GM19452 (cell line): ENCODE measurements around the gene PRSS2.
"Not testable (repeated sequence)": the region's sequence is repeated elsewhere in the genome, so short reads cannot be mapped to it uniquely, and the experiment has no call there.

Experiments used
- ATAC-seq: cut with Tn5 transposase; IDR thresholded peaks from one replicate; pipeline ENCODE4 v1.9.1; 2021; ENCODE audit not compliant: unreplicated experiment

Gene PRSS2

DNA sequence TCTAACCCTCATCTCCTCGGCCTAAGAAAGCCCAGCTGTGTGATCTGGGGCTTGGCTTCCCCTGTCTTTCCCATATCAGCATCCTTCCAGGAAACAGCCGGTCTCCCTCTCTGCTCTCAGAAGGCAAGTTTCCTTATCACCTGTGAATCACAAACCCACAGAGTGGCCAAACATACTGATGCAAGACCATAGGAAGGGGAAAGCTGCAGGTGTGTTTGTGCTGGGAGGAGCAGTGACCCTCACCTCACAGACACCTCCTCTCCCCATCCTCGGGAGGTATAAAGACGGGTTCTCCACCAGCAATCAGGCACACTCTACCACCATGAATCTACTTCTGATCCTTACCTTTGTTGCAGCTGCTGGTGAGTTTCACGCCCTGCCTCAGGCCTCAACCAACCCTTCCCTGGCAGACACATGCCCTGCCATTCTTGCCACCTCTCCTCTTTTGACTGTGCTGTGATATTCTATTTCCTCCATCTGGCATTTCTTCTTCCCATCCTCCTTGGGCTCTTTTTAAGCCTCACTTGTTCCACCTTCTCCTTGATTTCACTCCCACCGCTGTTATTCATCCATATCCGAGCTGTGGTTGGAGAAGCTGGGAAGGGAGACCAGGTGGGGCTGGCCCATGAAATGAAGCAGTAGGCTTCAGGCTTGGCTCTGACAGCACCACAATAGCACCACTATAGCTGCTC is at the start of gene PRSS2:
PRSS2 (plus strand) TSS at position 310 of the 692 bp plus-strand sequence; CDS start at position 323, 13 bp downstream.
- ATAC-seq: no peak

DNA sequence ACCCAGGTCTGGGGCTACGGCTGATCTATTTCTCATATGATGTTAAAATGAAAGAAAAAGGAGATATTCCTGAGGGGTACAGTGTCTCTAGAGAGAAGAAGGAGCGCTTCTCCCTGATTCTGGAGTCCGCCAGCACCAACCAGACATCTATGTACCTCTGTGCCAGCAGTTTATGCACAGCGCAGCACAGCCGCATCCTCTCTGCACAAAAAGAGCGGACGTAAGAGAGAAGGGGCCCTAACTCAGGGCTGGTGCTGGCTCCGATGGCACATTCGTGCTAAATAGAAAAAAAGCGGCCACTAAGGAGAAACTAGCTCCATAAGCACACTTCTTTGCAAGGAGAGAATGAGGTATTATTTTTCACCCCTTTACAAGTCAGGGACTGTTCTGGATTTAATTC is 49.8 kb upstream of the PRSS2 start:
- ATAC-seq: no peak

DNA sequence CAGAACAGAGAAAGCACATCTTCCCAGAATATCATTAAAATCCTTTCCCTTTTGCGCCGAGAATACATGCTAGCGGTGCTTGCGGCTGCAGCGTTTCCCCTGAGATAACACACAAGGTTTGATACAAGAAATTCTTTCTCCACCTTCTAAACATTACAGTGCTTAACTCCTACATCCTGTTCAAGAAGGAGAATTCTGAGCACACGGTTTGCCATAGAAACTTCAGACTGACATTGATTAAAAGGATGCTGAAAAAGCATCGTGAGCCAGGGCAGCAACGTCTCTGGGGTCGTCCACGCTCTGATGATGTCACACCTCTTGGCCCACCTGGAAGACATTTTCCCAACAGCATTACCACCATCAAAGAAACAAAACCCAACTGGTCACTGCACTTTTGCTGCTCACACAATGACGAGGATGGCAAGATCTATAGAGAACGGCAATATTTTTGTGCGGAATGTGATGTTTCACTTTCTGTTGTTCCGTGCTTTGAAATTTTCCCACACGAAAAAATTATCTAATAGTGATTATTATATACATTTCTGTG is 48.4 kb upstream of the PRSS2 start:
- ATAC-seq: no peak

- ATAC-seq: no peak
These were observed 37.5 kb upstream of the PRSS2 start for GRCh38 chr7:142733271-142733670.

DNA sequence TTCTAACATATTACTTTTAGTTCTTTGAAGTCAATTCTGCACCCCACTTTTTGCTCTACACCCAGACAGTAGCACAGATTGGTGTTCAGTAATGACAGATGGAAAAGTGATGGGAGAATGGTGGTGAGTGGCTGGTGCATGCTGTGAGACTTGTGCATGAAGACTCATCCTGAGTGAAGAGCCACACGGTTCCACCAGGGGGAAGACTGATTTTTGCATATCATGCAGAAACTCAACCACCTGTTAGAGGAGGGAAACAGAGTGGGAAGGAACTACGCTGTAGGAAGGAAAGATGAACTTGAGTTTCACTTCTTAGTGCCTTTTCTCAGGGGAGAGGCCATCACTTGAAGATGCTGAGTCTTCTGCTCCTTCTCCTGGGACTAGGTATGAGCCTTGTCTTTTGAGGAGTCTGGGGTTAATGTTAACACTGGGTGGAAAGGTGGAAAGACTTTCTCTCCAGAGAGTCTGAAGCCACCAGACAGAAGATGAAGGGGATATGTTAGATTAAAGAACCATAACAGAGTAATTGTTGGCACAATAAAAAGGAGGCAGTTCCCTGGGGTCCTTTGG is 30.8 kb upstream of the PRSS2 start:
- peak; percentile 90 for ATAC-seq

DNA sequence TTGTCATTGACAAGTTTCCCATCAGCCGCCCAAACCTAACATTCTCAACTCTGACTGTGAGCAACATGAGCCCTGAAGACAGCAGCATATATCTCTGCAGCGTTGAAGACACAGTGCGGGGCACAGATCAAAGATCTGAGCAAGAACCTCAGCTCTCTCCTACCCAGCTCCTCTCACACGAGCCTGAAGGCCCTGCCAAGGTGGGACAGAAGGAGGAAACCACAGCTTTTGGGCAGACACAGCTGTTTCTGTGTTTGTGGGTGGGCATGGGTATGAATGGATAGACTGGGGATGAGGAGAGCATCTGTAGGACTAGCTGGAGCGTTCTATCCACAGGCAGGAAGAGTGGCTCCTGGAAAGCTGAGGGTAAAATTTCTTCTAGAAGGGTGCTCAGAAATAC is 30.0 kb upstream of the PRSS2 start:
- ATAC-seq: no peak

DNA sequence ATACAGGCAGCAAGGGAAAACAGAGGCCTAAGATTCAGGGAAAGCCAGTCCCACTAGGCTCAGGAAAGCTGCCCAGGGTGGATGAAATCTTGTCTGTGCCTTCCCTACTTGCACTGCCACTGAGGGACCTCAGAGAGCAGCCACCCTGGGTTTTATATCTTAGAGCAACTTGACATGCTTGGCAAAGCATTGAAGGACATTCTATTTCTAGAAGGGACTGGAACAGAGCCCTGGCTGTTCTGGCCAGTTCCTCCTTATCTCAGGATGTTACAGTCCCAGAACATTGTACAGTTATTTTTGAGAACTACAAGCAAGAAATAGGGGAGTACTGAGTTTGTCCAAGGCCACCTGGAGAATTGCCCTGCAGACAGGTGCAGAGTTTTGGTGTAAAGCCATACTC is 28.8 kb upstream of the PRSS2 start:
- not testable (repeated sequence) for ATAC-seq

DNA sequence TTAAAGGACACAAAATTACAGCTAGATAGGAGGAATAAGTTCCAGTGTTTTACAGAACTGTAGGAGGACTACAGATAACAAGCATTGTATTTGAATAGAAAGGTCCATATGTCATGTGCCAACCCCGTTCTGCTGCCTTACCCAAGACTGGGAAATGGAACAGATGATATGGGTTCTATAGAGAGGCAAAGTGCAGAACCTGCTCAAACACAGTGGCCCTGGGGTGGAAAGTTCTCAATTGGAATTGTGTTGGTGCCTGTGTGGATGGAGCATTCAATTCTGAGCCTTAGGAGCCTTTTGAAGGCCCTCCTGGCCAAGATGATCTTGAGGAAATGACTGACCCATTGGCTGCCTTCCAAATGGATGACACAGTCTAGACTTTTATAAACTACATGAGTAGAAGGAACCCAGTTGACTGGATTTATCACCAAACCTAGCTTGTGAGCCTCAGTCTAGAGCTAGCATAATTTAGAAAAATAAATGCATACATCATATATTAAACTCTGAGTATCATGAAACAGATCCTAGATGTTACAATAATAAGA is 25.6 kb upstream of the PRSS2 start:
- no peak for ATAC-seq

DNA sequence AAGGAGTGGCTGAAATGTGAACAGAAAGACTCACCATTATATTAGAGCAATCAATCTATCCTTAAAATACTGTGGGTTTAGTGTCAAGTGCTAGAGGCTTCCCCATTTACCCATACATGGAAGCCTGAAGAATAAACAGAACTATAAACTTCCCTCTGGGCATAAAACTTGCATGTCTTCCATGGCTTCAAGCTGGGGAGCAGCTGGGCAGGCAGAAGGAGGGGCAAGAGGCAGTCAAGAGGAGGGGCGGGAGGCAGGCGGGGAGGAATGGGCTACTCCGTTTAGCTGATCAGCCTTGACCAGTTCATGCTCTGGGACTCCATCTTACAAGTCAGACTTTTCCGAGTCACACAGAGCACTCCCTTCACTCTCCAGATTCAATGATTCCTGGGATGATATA is 25.0 kb upstream of the PRSS2 start:
- ATAC-seq: no peak

- no peak for ATAC-seq
These were observed 24.5 kb upstream of the PRSS2 start for GRCh38 chr7:142746264-142746663.

- ATAC-seq: not testable (repeated sequence)
These were observed 22.4 kb upstream of the PRSS2 start for GRCh38 chr7:142748410-142748809.

- ATAC-seq: no peak
These were observed 21.4 kb upstream of the PRSS2 start, which contains the start of gene PRSS1 for GRCh38 chr7:142749218-142749993. PRSS1 (plus strand) TSS chr7:142749472; CDS start chr7:142749485, 13 bp downstream.

DNA sequence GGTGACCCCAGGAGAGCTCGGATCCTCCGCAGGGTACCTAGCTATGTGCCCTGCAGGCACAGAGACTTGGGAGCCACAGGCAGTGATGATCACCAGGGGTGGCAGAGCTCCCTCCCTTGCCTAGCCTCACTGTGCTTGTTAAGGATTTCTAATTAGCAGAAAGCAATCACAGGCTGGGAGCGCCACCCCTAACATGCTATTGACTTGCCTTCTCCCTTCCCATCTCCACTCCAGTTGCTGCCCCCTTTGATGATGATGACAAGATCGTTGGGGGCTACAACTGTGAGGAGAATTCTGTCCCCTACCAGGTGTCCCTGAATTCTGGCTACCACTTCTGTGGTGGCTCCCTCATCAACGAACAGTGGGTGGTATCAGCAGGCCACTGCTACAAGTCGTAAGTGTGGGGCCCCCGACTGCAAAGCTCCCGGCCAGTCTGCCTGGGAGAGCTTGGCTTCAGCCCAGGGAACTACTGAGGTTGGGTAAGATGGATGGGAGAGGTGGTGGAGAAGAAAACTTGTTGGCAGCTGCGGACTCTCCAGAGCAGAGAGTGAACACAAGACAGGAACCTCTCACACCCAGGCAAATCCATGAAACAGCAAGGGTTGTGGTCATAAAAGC is 20.3 kb upstream of the PRSS2 start:
- no peak for ATAC-seq

- not testable (repeated sequence) for ATAC-seq
These were observed 19.1 kb upstream of the PRSS2 start for GRCh38 chr7:142751526-142752175.

GRCh38 chr7:142752376-142753225 is 18.2 kb upstream of the PRSS2 start:
- ATAC-seq: no peak

DNA sequence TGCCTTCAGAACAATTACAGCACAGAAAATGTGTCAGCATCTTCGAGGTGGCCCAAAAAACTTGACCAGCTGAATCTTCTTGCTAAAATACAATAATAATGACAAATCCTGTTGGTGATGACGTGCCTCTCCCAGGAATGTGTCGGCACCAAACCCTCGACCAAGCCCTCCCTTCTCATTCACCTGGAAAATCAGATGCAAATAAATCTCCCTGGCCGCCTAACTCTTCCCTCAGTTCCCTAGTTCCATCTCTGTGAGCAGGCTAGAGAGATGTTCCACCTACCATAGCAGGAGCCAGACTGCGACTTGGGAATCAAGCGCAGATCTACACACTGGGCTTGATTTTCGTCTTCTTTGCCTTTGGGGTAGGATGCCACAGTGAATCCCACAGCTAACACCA is 17.4 kb upstream of the PRSS2 start:
- ATAC-seq: no peak

DNA sequence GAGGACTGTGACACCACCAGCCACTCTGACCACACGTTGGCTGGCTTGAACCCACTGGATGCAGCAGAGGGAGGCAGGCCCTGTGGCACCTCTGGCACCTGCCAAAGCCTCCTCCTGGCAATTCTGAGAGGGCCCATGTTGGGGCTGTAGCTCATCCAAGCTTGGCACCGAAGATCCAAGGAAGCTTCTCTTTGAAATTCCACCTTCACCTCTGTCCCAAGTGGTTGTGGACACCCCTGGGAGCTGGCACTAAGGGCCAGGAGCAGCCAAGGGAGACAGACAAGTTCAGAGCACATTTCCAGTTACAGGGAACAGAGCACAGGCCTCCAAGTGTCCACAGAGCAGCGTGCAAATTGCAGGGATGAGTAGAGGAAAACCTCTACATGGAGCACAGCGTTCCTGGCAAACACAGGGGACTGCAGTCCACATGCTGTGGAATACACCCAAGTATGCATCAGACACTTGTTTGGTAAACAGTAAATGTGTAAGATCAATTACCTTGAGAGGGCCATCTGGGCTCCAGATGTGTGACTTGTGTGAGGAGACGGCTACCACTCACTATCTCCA is 16.8 kb upstream of the PRSS2 start:
- ATAC-seq: not testable (repeated sequence)

DNA sequence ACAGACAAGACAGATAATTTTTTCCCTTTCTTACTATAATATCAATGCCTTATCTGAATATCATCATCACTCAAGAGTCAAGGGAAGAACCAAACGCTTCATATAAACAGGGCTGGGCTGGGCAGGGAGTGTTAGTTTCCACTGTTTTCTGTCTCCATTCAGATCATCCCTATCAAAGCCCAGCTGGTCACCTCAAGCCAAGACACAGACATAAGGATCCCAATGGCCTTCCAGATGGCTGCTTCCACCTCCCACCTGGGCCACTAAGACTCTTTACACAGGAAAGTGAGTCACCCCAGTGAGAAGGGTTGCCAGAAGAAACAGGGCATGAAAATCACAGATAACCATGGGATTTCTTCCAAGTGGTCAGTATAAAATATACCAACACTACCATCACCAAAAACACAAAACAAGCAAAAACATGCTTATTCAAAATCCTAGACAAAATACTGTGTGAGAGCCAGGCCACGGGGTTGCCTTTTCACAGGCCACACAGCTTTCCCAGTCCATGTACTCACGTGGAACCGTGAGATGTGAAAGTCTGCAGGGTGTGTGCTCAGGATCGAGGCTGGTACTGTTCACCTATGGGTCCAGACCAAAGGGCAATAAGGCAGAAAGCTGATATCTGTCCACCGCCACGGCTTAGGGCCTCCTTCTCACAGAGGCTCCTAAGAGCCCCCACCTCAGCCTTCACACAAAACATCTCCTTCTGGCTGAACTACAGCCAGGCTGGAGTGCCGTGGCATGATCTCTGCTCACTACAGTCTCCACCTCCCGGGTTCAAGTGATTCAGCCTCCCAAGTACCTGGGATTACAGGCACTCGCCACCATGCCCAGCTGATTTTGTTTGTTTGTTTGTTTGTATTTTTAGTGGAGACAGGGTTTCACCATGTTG is 15.8 kb upstream of the PRSS2 start:
- no peak for ATAC-seq
